Measurements from ENCODE around the gene SPIRE1.
"Not testable (repeated sequence)": the region's sequence is repeated elsewhere in the genome, so short reads cannot be mapped to it uniquely, and the experiment has no call there.

SPIRE1 gene

GRCh38 chr18:12645751-12646203, 12.1 kb downstream of the SPIRE1 start:
- no peak for DNase-seq (ENCODE audit: low spot score)

- DNase-seq (ENCODE audit: low spot score): no peak
These were observed 12.7 kb downstream of the SPIRE1 start for GRCh38 chr18:12645254-12645653.

GRCh38 chr18:12643756-12644155, 14.2 kb downstream of the SPIRE1 start:
- DNase-seq (ENCODE audit: low spot score): not testable (repeated sequence)

GRCh38 chr18:12640881-12641200, 17.1 kb downstream of the SPIRE1 start:
- no peak for DNase-seq (ENCODE audit: low spot score)

GRCh38 chr18:12639990-12640880, 17.7 kb downstream of the SPIRE1 start:
- DNase-seq (ENCODE audit: low spot score): peak; percentile 61

- no peak for DNase-seq (ENCODE audit: low spot score)
These were observed 19.2 kb downstream of the SPIRE1 start for GRCh38 chr18:12638644-12639124.

GRCh38 chr18:12637901-12638643, 19.8 kb downstream of the SPIRE1 start:
- DNase-seq (ENCODE audit: low spot score): peak; percentile 51

- DNase-seq (ENCODE audit: low spot score): no peak
These were observed 20.5 kb downstream of the SPIRE1 start for GRCh38 chr18:12637393-12637792.

GRCh38 chr18:12631831-12632477, 26.0 kb downstream of the SPIRE1 start:
- no peak for DNase-seq (ENCODE audit: low spot score)

GRCh38 chr18:12630136-12630535, 27.8 kb downstream of the SPIRE1 start:
- no peak for DNase-seq (ENCODE audit: low spot score)

- DNase-seq (ENCODE audit: low spot score): peak; percentile 56
These were observed 28.9 kb downstream of the SPIRE1 start for GRCh38 chr18:12628706-12629702.

- DNase-seq (ENCODE audit: low spot score): not testable (repeated sequence)
These were observed 30.7 kb downstream of the SPIRE1 start for GRCh38 chr18:12627199-12627598.

- DNase-seq (ENCODE audit: low spot score): no peak
These were observed 32.7 kb downstream of the SPIRE1 start for GRCh38 chr18:12625241-12625640.

GRCh38 chr18:12621742-12622306, 36.1 kb downstream of the SPIRE1 start:
- peak; percentile 75 for DNase-seq (ENCODE audit: low spot score)

- no peak for DNase-seq (ENCODE audit: low spot score)
These were observed 42.2 kb downstream of the SPIRE1 start for GRCh38 chr18:12615748-12616147.

GRCh38 chr18:12608301-12608700, 49.6 kb downstream of the SPIRE1 start:
- peak; percentile 19 for DNase-seq (ENCODE audit: low spot score)

- peak; percentile 57 for DNase-seq (ENCODE audit: low spot score)
These were observed 51.2 kb downstream of the SPIRE1 start for GRCh38 chr18:12606592-12607315.

GRCh38 chr18:12604445-12605007, 53.4 kb downstream of the SPIRE1 start:
- no peak for DNase-seq (ENCODE audit: low spot score)

- no peak for DNase-seq (ENCODE audit: low spot score)
These were observed 57.9 kb downstream of the SPIRE1 start for GRCh38 chr18:12599966-12600365.

GRCh38 chr18:12599543-12599942, 58.4 kb downstream of the SPIRE1 start:
- DNase-seq (ENCODE audit: low spot score): no peak
